Suppressor macrophage treated with lipopolysaccharide for 1 hour (primary cell): ENCODE measurements around the gene THUMPD2.
"Not testable (repeated sequence)": the region's sequence is repeated elsewhere in the genome, so short reads cannot be mapped to it uniquely, and the experiment has no call there.

ENCODE experiments used
- DNase-seq, 3 donors: peaks; one replicate each; pipeline ENCODE4 v3.0.0-alpha.2; 2020 to 2022

The THUMPD2 gene

DNA sequence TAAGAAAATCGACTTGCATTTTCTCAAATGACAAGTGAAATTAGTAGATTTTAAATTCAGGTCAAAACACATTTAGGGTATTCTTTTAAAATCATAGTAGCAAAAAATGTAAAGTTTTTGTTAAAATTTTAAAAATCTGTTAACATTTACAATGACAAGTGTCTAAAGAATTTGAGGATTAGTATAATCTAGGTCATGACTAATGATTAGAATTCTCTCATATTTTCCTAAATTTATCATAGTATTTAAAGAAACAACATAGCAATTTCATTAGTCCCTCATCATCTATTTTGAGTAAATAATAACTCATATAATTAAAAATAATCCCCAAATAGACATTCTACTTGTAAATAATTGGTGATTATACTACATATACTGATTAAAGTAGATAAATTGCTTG is 23.6 kb downstream of the THUMPD2 start:
- no peak for DNase-seq

DNA sequence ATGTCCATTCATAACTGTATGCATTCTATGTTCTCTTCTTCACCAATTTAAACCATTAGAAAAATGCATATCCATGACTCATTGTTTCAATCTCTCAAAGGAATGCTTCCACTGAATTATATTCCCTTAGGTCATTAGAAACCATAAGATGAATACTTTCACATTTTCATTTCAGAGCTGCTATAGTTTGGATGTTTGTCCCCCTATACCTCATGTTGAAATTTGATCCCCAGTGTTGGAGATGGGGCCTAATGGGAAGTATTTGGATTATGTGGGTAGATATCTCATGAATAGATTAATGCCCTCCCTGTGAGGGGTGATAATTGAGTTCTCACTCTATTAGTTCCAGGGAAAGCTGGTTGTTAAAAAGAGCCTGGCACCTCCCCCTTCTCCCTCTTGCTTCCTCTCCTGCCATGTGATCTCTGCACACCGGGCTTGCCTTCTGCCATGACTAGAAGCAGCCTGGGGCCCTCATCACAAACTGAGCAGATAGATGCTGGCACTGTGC is 35.7 kb downstream of the THUMPD2 start:
- no peak for DNase-seq

DNA sequence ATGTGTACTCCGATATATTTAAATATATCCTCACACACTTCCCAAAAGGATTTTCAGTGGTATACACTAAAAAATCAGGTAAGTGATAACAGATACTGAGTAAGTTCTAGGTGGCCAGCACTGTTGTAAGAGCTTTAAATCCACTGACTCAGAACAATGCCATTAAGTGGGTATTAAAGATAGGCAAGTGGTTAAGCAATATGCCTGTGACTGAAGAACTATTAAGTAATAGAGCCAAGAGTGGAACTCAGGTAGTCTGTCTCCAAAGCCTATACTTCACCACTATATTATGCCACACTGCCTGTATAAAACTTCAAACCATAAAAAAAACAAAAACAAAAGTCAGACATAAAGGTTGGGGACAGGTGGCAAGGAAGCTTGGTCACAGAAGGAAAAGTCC is 37.2 kb downstream of the THUMPD2 start:
- no peak for DNase-seq

DNA sequence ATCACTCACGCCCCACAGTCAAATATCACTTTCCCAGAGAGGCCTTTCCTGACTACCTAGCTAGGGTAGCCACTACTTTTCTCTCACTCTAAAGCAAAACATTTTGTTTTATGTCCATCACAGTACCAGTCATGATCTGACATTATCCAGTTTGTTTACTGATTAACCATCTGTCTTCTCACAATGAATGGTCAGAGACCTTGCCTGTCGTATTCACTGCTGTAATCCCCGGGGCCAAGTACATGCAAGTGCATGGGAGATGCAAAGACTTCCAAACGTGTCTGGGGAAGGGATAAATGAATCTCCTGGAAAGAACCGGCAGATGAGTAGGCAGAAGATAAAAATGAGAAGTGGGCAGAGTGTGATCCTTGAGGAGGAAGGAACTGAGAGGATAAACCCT is 39.7 kb downstream of the THUMPD2 start:
- DNase-seq: peak; percentile 20 to 48 (median 28)

DNA sequence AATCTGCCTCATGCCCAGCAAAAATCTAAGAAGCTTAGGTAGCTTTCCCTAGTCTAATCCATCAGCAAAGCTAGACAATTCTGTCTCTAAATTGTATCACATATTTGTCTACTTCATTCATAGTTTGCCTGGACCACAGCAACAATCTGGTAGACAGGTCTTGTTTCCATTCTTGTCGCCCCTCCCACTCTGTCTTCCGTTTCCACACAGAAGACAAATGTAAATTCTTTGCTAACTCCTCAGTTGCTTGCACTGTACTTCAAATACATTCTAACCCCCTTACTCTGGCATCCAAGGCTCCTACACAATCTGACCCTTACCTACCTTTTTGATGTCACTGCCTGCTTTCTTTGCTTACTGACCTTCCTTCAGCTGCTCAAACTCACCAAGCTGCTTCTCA is 40.1 kb downstream of the THUMPD2 start:
- DNase-seq: no peak

DNA sequence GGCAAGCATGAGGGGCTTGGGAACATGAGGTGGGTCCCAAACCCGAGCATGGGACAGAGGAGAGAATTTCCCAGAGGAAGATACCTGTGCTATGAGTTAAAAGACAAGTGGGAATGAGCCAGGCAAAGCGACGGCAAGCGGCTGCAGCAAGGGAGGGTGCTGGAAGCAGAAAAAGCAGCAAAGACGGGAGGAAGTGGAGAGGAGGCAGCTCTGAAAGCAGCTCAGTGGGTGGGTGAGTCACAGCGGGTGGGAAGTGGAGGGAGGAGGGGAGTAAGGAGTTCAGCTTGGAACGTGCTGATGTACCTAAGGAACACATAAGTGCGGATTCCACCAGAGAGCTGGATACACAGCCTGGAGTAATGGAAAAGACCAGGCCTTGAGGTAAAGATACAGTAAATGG is 41.4 kb downstream of the THUMPD2 start:
- peak; percentile 52 to 60 (median 57) for DNase-seq

DNA sequence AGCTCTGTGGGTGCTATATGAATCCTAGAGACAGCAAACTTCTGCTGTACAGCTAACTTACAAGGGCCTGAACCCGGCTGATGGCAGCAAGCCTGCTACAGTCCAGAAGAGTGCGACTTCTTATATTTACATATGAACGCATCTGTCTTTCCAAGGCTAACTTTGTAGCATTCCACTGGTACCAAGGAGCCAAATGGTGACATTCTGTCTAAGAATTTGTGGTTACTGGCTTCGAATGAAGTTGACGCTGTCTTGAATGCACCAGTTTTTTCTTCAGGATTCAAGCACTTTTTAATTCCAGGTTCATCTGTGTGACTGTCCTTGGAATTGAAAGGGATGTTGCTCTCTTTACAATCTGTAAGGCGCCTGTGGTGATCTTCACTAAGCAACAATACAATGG is 42.4 kb downstream of the THUMPD2 start:
- no peak for DNase-seq

DNA sequence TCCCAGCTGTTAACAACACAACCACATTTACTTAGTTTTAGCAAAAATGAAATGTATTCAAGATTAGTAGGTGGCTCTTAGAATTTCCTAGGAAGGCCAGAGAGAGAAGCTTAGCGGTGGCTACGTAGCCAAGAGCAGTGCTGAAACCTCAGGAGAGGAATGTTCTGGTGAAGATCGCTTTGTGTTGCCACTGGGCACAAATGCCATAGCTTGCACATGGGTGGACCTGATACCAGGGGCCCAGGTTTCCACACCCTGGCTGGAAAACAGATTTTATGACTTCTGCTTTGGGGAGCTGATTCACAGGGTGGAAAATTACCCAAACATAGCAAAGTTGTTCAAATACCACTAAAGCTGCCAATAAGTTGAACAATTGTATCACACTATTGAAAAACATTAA is 43.4 kb downstream of the THUMPD2 start:
- no peak for DNase-seq

DNA sequence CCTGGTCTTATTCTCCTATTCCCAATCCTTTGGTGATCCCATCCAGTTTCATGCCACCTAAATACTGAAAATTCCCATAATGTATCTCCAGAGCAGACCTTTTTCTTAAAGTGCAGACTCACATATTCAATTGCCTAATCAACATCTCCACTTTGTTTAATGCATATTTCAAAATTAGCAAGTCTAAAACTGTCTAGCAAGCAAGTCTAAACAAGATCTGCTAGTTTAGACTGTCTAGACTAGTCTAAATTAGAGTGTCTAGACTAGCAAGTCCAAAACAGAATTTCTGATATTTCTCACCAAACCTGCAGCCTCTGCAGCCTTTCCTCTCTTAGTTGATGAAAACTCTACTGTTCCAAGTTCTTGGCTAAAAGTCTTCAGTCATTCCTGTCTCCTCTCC is 44.6 kb downstream of the THUMPD2 start:
- no peak for DNase-seq

DNA sequence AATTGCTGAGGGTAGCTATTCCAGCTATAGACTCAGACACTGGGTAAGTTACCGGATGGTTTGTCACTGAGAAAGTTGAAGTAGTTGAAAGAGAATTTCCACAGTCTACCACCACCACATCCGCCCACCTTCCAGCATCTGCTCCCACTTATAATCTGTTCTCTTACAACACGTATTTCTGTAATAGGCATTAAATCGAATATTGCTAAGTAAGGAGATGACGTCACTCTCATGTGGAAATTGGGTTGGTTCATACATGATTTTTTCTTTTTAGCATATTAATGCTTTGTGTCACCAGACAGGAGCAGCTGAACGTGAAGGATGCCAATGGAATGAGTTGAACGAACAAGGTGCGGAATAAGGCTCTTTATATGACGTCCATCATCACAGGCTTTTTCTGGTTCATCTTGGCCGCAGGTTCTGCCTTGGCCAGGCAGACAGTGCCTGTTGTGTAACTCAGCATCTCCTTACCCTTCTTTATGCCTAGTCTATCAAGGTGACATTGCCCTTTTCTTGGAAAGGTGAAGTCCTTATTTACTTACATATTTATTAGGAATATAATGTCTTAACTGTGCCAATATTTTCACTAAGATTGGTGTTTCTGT is 45.9 kb downstream of the THUMPD2 start:
- DNase-seq: peak; percentile 62 to 64 (median 63)

DNA sequence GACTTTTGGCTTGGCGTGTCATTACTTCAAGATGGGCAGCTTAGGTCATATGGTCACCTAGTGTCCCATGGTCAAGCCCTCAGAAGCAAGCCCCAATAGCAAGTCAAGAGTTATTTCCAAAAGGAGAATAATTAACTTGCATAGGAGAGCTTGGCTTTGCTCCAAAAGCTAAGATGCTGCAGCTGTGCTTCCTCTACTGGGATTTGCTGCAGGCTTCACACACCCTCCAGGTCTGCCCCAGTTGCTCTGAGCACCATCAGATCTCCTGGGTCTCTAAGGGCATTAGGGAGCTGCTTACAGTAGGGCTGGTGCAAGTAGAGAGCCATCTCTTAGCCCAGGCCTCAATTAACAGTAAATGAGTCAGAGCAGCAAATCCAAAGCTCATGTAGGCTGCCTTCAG is 46.6 kb downstream of the THUMPD2 start:
- DNase-seq: no peak

DNA sequence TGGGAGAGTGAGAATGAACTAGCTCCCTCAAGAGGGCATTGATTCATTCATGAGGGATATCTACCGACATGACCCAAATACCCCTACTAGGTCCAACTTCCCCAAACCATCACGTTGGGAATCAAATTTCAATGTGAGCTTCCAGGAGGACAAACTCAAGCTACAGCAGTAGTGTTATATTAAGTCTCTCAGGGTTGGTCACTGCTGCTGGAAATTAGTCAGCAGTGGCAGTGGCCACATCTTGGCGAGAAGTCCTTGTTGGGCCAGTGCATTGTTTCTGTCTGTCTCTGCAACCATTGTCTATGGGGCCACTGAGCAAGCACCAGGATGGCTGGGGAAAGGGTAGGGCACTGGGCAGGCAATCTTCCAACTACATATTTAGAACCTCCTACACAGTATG is 47.5 kb downstream of the THUMPD2 start:
- no peak for DNase-seq

DNA sequence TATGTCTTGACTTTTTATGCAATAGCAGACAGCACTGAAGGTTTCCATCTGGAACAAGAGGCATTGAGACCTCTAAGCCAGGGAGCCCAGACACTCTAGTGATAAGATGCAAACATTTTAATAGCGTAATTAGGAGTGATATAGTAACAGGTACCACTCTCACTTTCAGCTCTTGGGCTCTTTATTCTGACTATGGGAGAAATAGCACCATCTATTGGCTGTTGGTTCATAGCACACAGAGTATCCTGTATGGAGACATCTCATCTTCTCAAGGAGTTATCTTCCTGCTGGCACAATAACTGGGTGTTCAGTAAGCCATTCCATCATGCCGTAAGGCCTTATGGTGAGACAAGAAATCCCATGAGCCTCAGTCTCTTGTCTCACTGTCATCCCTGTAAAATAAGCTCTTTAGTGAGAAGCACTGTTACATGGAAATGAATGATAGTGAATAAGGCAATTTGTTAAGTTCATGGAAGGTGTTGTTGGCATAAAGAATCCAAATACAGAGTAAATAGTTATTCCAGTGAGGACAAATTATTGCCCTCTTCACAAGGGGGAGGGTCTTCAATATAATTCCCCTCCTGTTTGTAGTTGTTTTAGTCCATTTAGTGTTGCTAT is 48.3 kb downstream of the THUMPD2 start:
- peak; percentile 22 to 52 (median 42) for DNase-seq

DNA sequence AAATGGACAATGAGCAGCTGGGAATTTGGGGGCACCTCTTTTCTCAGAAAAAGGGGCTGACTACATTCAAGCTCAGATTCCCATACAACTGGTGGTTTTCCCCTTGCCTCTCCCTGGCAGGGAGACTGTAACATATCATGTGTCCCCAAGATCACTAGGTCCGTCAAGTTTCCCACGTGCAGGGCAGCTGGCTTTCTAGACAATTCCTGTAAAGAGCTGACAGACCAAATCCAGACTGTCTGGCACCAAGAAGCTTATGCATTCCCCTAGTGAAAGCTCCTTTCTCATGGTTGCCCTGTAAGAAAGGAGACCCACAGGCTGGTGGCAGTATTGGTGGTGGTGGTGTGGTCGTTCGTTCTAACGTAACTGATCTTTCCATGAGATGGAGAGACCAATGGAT is 48.8 kb downstream of the THUMPD2 start:
- DNase-seq: no peak

DNA sequence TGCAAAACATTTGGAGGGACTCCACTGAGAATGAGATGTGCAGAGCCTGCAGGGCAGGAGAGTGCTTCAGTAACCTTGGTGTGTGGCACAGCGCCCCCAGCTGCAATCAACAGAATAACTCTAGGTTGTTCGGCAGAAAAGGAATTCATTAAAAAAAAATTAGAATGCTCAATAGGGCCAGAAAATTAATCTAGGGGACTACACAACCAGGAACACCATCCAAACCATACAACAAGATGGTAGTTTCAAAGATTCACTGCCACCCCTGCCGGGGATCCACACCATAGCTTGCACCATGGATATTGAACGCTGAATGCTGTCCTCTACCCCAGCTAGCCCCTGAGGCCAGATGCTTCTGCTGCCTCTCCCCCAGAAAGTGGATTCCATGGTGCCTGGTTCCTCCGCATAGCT is 50.1 kb downstream of the THUMPD2 start:
- peak; percentile 27 to 60 (median 54) for DNase-seq

DNA sequence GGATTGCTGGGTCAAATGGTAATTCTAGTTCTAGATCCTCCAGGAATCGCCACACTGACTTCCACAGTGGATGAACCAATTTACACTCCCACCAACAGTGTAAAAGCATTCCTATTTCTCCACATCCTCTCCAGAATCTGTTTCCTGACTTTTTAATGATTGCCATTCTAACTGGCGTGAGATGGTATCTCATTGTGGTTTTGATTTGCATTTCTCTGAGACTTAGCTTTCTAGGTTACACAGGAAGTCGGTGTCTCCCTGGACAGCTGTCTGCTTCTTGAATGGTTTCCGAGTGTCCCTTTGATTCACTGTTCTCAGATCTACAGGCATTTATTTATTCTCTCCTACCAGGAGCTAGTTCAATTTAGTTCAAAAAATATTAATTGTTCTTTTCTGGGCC is 51.0 kb downstream of the THUMPD2 start:
- DNase-seq: not testable (repeated sequence)

DNA sequence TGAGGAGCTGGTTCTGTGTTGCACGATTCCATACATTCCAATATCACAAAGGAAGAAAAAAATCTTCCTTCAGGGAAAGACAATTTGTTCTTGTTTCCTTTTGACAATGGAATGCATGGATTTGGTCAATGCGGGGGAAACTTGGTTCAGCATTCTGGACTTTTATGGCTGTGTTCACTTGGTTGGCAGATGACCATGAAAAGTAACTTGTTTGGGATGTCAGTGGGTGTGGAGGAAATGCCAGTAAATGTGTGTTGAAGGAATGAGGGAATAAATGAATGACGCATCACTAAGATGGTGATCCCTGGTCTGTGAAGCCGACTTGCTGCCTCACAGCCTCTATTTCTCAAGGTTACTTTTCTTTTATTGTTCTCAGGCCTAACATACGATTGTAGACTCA is 53.7 kb downstream of the THUMPD2 start:
- DNase-seq: no peak

DNA sequence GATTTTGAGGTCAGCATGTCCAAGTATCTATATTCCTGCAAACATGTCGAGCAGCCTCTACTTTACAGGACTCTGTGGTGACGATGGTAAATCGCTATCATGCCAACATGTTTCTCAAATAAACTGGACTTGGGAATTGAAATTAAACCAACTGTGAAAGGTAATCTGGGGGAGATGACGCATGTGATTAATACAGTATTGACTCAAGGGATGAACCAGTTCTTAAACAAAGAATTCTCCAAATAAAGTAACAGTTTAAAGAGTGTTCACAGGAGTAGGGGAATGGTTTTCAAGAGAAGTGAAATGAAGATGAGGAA is 54.3 kb downstream of the THUMPD2 start:
- no peak for DNase-seq

DNA sequence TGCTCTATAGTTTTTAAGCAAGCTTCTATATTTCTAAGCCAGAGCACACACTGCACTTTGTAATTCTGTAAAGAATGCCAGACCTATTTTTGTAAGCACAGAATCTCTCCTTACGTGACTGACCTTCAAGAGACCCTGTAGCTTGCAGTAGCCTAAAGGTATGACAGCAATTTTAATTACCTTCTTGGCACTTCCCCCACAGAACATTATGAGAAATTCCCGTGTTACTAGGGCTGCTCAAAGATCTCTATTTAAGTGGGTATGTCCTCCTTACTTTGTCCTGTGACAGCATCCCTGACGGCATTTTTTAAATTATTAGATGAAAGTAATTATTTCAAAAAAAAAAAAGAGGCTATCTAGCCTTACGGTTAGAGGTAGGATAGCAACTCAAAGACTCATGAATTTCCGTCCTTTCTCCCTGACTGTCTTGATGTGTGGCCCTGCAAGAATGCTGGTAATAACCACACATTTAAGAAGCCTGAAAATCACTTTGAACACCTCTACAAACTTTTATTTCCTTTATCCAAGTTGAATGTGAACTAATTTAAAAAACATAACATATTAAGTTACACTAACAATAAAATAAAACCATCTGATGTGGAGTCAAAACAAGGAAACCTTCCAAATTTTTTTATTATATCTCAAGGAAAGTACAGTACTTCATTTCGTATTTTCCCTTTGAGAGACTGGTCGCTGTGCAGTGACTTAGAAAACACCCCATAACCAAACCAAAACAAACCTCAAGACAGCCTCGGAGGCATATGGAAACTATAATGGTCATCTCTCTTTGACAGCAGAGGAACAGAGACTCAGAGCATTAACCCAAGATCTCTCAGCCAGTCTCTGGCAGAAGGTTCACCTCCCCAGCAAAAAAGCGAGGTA is 54.9 kb downstream of the THUMPD2 start:
- no peak for DNase-seq

DNA sequence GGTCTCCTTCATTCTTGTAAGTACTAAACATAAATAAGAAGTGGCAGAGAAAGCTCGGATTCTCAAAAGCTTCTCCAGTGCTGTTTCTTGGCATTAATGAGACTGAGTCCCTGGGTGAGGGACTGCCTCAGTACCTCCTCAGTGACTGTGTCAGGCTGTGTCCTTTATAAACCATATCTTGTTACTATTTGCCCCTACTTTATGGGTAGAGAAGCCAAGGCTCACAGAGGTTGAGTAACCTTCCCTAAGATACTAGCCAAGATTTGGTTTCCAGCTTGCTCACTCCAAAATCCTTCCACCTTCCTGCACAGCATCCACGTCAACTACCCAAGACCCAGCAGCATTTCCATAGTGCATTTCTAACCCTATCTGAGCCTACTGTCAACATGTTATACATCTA is 55.6 kb downstream of the THUMPD2 start:
- DNase-seq: no peak

DNA sequence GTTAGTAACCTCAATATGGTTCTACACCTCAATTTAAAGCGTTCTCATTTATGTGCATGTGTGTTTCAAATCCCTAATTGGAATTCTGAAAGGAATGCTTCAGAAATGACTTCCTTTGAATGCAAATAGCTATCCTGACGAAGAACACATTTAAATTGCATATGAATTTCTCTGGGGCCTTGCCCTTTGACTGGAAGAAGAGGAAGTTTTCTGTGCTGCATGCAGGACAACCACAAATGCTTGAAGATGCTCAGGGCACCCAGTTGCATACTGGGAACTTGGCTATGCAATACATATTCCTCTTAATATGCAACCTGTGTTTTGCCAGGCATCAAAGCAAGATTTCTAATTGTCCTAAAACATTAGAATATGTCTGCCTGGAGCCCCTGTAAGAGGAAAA is 58.1 kb downstream of the THUMPD2 start:
- no peak for DNase-seq

DNA sequence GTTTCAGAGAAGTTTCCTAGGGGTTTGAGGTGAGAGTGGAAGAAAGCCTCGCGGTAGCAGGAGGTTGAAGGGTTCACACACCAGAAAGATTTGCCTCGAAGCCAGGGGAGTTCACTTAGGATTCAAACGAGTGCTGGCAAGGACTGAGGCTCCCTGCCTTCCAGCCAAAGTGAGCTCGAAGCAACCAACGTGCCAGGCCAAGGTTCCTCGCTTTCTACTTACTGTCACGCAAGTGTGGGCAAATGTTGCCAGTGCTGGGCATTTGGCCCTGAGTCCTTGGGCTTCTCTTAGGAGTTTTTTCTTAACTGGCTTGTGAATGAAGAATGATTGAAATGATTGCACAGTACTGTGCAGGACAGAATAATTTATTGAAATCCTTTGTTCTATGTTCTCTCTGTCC is 59.7 kb downstream of the THUMPD2 start:
- DNase-seq: no peak

DNA sequence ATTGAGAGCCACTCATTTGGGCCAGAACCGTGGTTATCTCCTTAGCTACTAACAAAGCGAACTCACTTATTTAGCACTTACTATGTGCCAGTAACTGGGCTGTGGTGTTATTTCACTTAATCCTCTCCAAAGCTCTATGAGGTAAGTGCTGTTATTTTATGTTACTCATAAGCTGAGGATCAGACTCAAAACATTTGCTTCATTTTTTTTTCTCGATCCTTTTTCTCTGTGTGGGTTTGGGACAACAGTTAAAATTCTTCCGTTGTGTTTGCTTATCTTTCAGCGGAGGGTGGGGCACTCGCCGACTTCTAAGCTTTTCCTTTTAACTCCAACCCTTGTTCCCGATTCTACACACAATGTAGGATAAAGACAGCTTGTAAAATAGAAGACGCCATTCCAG is 60.6 kb downstream of the THUMPD2 start:
- no peak for DNase-seq

DNA sequence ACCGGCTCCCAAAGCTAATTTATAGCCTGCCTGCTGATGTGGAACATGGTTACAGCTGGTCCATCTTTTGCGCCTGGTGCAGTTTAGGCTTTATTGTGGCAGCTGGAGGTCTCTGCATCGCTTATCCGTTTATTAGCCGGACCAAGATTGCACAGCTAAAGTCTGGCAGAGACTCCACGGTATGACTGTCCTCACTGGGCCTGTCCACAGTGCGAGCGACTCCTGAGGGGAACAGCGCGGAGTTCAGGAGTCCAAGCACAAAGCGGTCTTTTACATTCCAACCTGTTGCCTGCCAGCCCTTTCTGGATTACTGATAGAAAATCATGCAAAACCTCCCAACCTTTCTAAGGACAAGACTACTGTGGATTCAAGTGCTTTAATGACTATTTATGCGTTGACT is 62.0 kb downstream of the THUMPD2 start:
- no peak for DNase-seq
